GM19351 (cell line): ENCODE measurements around the gene NDUFA13.

Source experiments
- ATAC-seq: cut with Tn5 transposase; IDR thresholded peaks from one replicate; pipeline ENCODE4 v1.9.1; 2021; ENCODE audit warnings: mild to moderate bottlenecking, moderate library complexity; ENCODE audit not compliant: unreplicated experiment

The NDUFA13 gene

DNA sequence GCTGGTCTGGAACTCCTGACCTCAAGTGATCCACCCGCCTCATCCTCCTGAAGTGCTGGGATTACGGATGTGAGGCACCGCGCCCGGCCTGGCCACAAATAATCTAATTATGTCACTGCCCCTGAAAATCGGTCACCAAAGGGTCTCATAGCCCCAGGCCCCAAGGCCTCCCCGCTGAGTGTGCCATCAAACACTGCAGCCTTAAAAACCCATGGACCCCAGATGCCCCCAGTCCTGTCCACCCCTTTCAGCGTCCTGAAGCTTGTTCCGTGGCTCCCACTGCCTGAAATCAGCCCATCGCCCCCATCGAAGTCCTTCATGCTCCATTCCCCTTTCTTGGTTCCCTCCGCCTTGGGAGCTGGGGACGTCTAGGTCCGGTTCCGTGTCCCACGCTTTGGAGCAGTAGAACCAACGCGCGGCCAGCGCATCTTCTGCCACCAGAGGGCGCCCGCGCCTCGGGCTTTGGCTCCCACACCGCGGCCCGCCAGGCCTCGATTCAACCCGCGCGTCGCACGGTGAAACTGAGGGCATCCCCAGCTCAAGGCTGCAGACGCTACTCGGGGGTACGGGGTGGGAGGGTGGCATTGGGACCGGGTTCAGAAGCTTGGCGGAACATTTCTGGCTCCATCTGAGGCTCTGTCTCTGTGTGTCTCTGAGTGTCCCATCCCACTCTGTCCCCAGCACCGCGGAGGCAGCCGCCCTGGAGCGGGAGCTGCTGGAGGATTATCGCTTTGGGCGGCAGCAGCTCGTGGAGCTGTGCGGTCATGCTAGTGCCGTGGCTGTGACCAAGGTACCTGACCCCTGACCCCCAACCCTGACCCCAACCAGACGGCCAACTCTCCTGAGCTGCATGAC, 16.2 kb downstream of the NDUFA13 start:
- ATAC-seq, result no peak

DNA sequence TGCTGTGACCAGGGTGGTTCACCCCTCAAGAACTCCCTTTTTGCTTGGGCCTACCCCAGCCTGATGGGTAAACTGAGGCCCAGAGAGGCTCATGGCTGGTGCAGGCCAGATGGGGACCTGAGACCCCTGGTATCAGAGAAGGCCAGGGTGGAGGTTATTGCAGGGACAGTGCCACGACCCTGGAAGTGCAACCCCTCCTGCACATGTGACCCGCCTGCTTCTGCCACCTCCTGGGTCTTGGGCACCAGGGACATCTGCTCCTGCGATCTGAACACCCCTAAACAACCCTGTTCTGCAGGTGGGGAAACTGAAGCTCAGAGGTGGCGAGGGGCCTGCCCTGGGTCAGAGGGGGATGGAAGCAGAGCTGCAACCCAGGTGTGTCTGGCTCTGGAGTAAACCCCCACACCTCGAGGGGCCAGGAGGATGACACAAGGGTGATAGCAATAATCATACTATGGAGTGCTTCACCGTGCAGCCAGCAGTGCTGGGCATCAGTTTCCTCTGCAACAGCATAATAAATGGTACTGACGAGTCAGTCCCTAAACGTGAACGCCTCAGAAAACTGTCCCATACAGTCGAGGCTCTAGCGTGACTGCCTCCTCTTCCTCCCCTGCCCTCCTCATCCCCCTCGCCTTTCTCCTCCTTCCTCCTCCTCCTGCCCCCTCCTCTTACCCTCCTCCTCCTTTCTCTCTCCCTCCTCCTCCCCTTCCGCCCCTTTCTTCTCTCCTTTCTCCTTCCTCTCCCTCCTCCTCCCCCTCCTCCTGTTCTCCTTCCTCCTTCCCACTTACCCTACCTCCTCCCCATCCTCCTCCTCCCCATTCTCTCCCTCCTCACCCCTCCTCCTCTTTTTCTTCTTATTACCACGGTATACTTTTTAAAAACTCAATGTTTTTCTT, 17.0 kb downstream of the NDUFA13 start:
- no peak for ATAC-seq

DNA sequence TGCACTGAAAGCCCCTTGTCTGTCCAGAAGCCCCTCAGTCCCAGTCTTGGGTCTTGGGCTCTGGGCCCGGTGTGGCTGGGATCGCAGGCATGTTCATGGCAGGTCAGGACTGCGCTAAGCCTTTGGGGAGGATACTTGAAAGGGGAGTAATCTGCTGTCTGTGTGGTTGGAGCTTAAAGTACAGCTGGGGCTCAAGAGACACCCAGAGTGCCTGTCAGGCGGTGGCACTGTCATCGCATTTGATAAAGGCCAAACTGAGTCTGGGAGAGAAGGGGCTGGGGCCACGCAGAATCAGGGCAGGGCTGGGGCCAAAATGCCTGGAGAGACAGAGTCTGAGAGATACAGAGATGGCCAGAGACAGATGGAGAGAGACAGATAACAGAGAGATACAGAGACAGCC, 17.8 kb downstream of the NDUFA13 start:
- no peak for ATAC-seq

DNA sequence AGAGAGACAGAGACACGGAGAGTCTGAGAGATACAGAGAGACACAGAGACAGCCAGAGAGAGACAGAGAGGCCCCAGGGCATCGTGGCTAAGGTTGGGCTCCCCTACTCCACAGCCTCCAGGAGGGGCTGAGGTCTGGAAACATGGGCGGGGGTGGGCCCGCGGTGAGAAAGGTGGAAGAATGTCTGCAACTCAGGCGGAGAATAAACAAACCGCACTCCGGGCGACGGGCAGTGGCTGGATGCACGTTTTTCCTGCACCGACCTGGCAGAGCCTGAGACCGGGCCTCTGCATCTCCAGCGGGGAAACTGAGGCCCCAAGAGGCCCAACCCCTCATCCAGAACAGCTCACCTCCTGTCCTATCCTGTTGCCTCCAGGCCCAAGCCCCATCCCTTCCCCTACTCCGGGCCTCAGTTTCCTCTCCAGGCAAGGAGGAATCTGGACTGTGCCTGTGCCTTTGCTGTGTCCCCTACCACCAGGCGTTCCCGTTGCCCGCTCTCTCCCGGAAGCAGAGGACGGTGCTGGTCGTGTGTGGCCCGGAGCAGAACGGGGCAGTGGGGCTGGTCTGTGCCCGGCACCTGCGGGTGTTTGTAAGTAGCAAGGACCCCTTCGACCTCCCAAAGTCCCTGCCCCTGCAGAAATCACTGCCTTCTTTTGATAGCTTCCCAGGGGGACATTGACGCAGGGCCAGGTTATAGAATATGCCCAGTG, 18.7 kb downstream of the NDUFA13 start:
- no peak for ATAC-seq

DNA sequence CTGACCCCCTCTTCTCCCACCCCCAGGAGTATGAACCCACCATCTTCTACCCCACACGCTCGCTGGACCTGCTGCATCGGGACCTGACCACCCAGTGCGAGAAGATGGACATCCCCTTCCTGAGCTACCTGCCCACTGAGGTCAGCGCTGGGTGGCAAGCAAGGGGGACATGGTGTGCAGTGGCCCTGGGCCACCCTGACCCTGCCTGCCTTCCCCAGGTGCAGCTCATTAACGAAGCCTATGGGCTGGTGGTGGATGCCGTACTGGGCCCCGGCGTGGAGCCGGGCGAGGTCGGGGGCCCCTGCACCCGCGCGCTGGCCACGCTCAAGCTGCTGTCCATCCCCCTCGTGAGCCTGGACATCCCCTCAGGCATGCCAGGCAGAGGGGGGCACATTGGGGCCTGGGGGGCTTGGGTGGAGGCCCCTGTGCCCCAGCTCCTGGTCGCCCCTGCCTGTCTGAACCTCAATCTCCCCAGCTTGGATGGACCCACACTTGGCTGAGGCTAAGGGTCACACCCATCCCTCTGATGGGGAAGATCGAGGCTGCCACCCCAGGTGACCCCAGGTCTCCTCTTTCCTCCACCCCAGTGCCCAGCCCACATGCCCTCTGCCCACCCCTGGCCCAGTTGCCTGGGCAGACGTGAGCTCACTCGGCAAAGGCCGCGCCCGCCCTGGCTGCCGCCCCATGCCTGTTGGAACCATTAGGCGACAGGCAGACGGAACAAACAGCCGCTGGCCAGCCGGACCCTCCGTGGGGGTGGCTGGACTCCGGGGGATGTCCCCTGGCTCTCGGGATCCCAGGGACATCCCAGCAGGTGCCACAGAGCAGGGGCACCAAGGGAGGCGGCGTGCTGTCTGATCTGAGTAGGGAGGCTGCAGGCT, 19.5 kb downstream of the NDUFA13 start:
- no peak for ATAC-seq

DNA sequence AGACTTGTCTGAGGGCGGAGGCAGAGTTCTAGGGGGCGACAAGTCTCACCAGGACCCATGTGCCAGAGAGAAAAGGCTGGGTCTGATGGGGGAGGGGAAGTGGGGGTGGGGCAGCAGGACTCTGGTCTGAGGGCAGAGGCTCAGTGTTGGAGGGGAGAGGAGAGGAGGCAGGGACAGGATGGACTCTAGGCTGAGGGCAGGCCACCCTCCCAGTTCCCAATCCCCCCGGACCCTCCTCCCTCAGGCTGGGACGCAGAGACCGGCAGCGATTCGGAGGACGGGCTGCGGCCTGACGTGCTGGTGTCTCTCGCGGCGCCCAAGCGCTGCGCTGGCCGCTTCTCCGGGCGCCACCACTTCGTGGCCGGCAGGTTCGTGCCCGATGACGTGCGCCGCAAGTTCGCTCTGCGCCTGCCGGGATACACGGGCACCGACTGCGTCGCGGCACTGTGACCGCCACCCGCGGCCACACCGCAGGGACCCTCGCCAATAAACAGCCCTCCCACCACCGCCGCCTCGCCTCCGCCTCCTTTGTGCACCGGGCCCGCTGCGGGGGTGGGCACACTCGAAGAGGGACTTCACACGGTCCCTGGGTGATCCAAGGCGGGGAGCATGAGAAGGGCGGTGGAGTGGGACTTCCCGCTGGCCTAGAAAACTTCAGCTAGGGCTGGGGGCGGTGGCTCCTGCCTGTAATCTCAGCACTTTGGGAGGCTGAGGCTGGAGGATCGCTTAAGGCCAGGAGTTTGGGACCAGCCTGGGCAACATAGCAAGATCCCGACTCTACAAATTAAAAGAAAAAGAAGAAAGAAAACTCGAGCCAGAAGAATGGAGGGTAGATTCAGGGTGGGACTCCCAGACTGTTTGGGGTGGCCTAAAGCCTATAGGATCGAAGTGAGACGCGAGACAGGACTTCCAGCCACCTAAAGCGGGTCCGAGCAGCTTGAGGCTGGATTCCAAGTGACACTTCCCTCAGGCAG, 21.3 kb downstream of the NDUFA13 start:
- ATAC-seq, result no peak

DNA sequence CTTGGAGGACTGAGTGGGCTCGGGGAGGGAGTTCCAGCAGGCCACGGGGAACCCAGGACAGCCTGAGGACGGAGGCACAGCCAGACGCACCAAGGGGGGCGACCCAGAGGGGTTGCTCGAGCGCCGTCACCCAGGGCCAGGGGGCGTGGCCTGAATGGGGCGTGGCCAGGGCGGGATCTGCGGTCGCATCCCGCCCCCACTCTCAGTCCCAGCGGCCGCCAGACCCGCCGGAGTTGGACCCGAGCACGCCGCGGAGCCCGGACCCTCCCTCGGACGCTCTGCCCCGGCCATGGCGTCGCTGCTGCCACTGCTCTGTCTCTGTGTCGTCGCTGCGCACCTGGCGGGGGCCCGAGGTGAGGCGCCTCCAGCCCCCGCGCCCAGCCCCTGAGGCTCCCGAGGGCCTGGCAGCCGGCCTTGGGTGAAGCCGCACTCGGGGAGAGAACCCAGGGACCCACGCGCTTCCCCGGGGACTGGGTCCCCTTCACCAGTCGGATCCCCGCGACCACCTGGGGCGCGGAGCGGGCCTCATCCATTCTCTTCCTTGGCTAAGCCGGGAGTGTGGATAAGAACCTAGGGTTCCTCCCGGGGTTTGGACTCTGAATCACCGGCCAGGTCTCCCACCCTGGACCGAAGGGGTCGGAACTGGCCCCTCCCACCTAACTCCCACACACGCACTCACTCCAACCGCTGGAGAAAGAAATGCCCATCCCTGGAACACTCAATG, 22.2 kb downstream of the NDUFA13 start, which contains the start of gene CILP2:
CILP2 (plus strand) TSS at position 205 of the 724 bp plus-strand sequence; CDS start at position 290, 85 bp downstream.
- ATAC-seq, result no peak

DNA sequence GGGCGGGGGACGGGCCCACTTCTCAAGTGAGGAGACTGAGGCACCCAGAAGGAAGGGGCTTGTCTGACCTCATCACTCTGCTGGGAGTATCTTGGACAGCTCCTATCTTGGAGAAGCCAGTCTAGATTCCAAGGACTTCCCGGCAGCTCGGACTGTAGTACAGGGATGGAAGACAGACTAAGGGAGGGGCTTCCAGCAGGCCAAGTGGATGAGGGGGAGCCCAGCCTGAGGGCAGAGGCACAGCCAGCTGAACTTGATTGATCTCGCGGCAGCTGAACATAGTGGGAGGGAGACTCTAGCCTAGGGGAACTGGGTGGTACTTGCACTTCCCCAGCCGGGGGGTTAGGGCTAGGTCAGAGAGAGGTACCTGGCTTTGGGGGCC, 22.8 kb downstream of the NDUFA13 start:
- no peak for ATAC-seq

DNA sequence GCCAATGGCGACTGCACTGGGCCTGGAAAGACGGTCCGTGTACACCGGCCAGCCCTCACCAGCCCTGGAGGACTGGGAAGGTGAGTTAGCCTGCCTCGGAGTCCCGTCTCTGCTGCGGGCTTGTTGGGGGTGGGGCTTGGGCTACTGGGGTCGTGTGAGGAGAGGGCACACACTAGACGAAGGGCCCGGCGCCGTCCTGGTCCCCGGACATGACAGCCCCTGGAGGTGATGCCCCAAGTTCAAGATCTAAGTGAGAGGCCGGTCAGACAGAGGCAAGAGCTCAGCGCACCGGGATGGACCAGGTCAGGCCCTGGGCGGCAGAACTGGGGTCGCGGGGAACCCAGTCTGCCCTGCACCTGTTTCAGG, 23.7 kb downstream of the NDUFA13 start:
- ATAC-seq, result no peak

DNA sequence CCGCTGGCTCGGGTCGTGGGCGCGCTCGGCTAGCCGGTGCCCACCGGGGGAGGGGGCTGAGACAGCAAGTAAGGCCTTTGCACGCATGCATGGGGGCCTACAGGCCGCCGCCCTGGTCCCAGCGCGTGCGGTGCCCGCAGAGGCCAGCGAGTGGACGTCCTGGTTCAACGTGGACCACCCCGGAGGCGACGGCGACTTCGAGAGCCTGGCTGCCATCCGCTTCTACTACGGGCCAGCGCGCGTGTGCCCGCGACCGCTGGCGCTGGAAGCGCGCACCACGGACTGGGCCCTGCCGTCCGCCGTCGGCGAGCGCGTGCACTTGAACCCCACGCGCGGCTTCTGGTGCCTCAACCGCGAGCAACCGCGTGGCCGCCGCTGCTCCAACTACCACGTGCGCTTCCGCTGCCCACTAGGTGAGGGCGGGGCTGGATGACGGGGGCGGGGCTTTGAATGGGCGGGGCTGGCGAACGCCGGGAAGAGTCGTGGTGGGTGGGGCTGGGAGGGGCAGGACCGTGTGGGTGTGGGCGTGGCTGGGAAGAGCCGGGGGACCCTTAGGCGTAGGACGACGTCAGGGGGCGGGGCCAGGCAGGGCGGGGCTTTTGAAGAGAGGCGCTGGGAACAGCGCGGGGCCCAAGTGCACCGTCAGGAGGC, 24.2 kb downstream of the NDUFA13 start:
- ATAC-seq, result no peak

DNA sequence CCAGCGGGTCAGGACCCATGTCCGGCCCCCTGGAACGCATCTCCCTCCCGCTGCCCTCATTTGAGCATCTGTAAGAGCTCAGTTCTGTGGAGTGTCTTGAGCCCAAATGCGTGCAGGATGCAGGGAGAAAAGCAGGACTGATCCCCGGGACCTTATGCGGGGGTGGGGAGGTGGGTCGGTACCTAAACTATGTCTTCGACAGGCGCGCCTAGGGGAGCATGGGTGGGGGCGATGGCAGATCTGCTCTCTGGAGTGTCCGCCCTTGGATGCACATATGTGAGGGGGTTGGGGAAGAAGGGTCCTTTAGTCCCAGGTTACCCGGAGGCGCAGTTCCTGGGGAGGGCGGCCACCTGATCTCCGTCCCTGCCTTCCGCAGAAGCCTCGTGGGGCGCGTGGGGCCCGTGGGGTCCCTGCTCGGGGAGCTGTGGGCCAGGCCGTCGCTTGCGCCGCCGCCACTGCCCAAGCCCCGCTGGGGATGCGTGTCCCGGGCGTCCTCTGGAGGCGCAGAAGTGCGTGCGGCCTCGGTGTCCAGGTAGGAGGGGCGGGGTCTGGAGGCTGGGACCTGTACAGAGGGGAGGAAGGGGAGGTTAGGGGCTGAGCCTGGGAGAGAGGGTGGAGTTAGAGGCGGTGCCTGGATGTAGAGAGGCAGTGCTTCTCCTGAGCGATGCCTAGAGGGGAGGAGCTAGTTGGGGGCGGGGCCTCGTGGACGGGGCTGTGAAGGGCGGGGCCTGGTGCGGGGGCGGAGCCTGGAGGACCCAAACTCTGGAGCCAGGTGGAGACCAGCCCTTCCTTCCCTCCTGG, 24.9 kb downstream of the NDUFA13 start:
- peak; percentile 72 for ATAC-seq

DNA sequence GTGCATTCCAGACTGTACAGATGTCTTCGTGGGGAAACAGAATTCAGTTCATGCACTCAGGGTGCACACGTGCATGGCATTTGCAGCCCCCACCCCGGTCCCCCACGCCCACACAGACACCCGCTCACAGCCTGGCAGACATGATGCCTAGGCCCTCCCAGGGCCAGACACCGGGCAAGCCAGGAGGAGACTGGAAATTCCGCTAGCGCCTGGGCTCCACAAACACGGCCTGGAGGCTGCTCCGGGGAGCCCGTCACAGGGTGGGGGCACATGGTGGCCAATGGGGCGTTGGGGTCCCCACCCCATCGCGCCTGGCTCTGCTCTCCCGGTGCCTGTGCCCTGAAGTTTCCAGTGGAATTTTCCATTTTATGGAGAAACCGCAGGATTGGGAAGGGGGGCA, 25.6 kb downstream of the NDUFA13 start:
- no peak for ATAC-seq

DNA sequence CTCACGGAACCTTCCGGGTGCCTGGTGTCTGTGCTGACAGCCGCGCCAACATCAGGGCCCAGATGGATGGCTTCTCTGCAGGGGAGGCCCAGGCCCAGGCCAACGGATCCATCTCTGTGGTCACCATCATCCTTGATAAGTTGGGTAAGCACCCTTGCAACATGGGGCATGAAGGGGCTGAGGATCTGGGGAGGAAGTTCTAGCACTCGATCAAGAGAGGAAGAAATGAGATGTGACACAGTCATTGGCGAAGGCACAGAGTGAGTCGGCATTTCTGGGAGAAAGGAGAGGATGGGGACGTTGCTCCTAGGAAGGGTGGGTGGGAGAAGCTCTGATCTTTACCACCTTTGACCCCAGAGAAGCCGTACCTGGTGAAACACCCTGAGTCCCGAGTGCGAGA, 26.5 kb downstream of the NDUFA13 start:
- ATAC-seq, result no peak

DNA sequence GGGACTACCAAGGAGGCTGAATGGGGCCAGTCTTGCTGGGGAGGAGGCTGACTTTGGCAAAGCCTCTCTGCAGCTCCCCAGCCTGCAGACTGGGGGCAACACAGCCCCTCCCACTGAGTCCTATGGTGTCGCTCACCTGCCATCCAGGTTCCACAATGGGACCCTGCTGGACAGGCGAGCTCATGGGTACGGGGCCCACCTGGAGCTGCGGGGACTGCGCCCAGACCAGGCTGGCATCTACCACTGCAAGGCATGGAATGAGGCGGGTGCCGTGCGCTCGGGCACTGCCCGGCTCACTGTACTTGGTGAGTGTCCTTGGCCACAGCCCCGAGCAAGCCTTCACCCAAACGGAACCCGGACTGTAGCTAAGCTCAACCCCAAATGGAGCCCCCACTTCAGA, 27.1 kb downstream of the NDUFA13 start:
- no peak for ATAC-seq

DNA sequence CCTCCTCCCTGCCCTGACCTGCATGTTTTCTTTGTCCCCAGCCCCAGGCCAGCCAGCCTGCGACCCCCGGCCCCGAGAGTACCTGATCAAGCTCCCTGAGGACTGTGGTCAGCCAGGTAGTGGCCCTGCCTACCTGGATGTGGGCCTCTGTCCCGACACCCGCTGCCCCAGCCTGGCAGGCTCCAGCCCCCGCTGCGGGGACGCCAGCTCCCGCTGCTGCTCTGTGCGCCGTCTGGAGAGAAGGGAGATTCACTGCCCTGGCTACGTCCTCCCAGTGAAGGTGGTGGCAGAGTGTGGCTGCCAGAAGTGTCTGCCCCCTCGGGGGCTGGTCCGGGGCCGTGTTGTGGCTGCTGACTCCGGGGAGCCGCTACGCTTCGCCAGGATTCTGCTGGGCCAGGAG, 27.6 kb downstream of the NDUFA13 start:
- ATAC-seq, result no peak

DNA sequence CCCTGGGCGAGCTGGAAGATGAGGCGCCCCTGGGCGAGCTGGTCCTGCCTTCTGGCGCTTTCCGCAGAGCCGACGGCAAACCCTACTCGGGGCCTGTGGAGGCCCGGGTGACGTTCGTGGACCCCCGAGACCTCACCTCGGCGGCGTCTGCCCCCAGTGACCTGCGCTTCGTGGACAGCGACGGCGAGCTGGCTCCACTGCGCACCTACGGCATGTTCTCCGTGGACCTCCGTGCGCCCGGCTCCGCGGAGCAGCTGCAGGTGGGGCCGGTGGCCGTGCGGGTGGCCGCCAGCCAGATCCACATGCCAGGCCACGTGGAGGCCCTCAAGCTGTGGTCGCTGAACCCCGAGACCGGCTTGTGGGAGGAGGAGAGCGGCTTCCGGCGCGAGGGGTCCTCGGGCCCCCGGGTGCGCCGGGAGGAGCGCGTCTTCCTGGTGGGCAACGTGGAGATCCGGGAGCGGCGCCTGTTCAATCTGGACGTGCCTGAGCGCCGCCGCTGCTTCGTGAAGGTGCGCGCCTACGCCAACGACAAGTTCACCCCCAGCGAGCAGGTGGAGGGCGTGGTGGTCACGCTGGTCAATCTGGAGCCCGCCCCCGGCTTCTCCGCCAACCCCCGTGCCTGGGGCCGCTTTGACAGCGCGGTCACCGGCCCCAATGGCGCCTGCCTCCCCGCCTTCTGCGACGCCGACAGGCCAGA, 28.4 kb downstream of the NDUFA13 start:
- ATAC-seq, result no peak
